ENCODE data around the gene LIMCH1. TPM values are rescaled to one million over a fixed set of nuclear protein-coding genes. Genes with fewer than 3 reads are reported as not detected.

The LIMCH1 gene
- total and polyA plus RNA-seq, 2 of the 8 experiments (the other 6 are each of a cell fraction or from before 2014, with no cell fraction given), result 2.7 to 3.0 TPM

GRCh38 chr4:41533680-41534079 lies 4.3 kb upstream of the LIMCH1 start:
- Histone ChIP-seq H2BK120ac (replicated peaks; ENCODE audit: low read depth, low read length) (no peak overlapping the region), H3K79me1 (ENCODE audit: low read depth, low read length) (no peaks in the 10 kb centered on the region), H2AFZ (ENCODE audit: low read length) (no peak overlapping the region), H3K27ac (ENCODE audit: low read depth, low read length) (no peak overlapping the region), H4K91ac (replicated peaks; ENCODE audit: insufficient read length, low read length) (no peak overlapping the region), H3K4me1 (replicated peaks in 1 of 4; ENCODE audit: control insufficient read depth in 3 of 4, insufficient read depth in 4 of 4, low read length in 3 of 4) (peaks cover 0 to 3% (median 1%) of the 10 kb centered on the region in 4 experiments; a peak in 1 of 7 replicates), H3K9me3 (ENCODE audit: insufficient read depth in 2 of 2, low read depth in 1 of 2, low read length in 1 of 2) (no peaks in the 10 kb centered on the region), H3K79me2 (ENCODE audit: control insufficient read depth in 1 of 2, insufficient read depth in 2 of 2, low read length in 2 of 2) (no peaks in the 10 kb centered on the region), H2BK5ac (ENCODE audit: low read depth, low read length) (no peak overlapping the region), H3K23me2 (ENCODE audit: low read depth, low read length) (peaks cover 2% of the 10 kb centered on the region; the same call in 1 of the 2 replicates), H3K18ac (ENCODE audit: extremely low read depth, low read length) (no peak overlapping the region), H3K27me3 (replicated peaks in 1 of 4; ENCODE audit: control insufficient read depth in 3 of 4, extremely low read depth in 1 of 4, insufficient read depth in 3 of 4, low read length in 3 of 4) (no peaks in the 10 kb centered on the region), H2BK20ac (ENCODE audit: low read length) (no peak overlapping the region), H3K14ac (ENCODE audit: insufficient read length) (no peak overlapping the region), H4K20me1 (replicated peaks in 1 of 2; ENCODE audit: control insufficient read depth in 1 of 2, insufficient read depth in 2 of 2, low read length in 2 of 2) (no peaks in the 10 kb centered on the region), H2BK12ac (ENCODE audit: low read depth, low read length) (no peak overlapping the region), H3K23ac (ENCODE audit: insufficient read length) (no peak overlapping the region), H3K4me2 (ENCODE audit: insufficient read depth in 1 of 2, low read depth in 2 of 2, low read length in 2 of 2) (no peak overlapping the region), H3K4ac (replicated peaks; ENCODE audit: insufficient read length, low read depth, low read length) (no peak overlapping the region), H4K5ac (ENCODE audit: insufficient read length, low read depth, low read length) (no peak overlapping the region), H3K4me3 (ENCODE audit: extremely low read depth in 1 of 4, insufficient read depth in 2 of 4, low read depth in 3 of 4, low read length in 4 of 4) (no peak overlapping the region), H3K36me3 (ENCODE audit: control insufficient read depth in 2 of 4, insufficient read depth in 4 of 4, low read length in 3 of 4) (no peaks in the 10 kb centered on the region), H2BK15ac (ENCODE audit: low read length) (no peak overlapping the region), H3K9ac (replicated peaks in 1 of 4; ENCODE audit: extremely low read depth in 1 of 4, low read depth in 3 of 4, low read length in 3 of 4) (no peak overlapping the region), H3K56ac (replicated peaks; ENCODE audit: insufficient read length, low read depth, low read length) (no peak overlapping the region), H2AK5ac (ENCODE audit: low read depth, low read length) (no peak overlapping the region), H4K8ac (ENCODE audit: extremely low read depth, insufficient read depth, low read length) (no peak overlapping the region)
- no peak for TF ChIP-seq TCF12 (IDR thresholded peaks at IDR 0.05; ENCODE audit: low read depth, low read length)
- no peak for TF ChIP-seq CTBP2 (IDR thresholded peaks at IDR 0.05; ENCODE audit: borderline replicate concordance, insufficient read depth, insufficient read length, low read length)
- no peak for TF ChIP-seq NRF1 (IDR thresholded peaks at IDR 0.05; ENCODE audit: low read depth, low read length)
- 85% methylated on average over 3 of the region's 3 CpGs; no CpG with 5 or more reads in 1 of the 2 experiments for whole genome bisulfite sequencing, 2 experiments (ENCODE audit: extremely low coverage in 1 of 2, insufficient coverage in 1 of 2, insufficient read length in 1 of 2, insufficient replicate concordance in 2 of 2, low coverage in 1 of 2, low lambda C conversion rate in 2 of 2, missing lambda C conversion rate in 1 of 2)
- POLR2A ChIA-PET (ENCODE audit: partially characterized antibody), result no interaction called here
- DNase-seq (ENCODE audit: low read depth in 1 of 2, low spot score in 2 of 2) (no peak), FAIRE-seq (no peak)
- CTCF ChIA-PET (ENCODE audit: partially characterized antibody), result interaction anchor here (1.1 kb wide), 1 partner anchor 10 kb away, joined by 4 read pairs; no protein-coding TSS in a partner anchor
